ENCODE data around the gene LMNB1. TPM values are rescaled to one million over a fixed set of nuclear protein-coding genes. Genes with fewer than 3 reads are reported as not detected.

The LMNB1 gene
- total RNA-seq, 3 donors from 2014 or later (not counting 1 experiment from before 2014, with no cell fraction given) = 31.2 to 57.8 (median 37.3) TPM

DNA sequence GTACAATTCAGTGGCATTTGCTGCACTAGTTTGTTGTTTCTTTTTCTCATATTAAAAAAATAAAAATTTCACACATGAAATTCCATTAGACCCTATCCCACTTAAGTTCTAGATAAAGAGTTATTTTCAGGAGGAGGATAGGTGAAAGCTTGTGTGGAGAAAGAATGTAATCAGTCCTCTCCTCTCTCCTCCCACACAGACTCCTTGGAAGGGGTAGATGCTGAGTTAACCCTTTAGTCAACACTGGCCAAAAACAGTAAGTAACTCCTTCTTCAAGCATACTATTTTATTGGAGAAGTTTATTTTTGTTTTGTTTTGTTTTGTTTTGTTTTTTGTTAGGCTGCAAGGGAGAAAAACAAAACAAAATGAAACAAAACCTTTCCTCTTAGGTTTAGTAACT lies 30.6 kb upstream of the LMNB1 start:
- no peak for DNase-seq
- H3K27ac ChIP-seq (ENCODE audit: low read length) = no peak overlapping the region
- H3K4me1 Mint-ChIP-seq = peaks cover 8 to 17% of the 10 kb centered on the region in 2 donors
- H3K9me3 ChIP-seq (ENCODE audit: control insufficient read depth, insufficient read depth, low read length) = no peaks in the 10 kb centered on the region
- no peak overlapping the region for H3K27ac Mint-ChIP-seq
- TF ChIP-seq CTCF (IDR thresholded peaks at IDR 0.05) = no peak
- no peak overlapping the region for H3K4me3 Mint-ChIP-seq
- no peaks in the 10 kb centered on the region for H3K36me3 Mint-ChIP-seq
- no peaks in the 10 kb centered on the region for H3K9me3 Mint-ChIP-seq
- no peaks in the 10 kb centered on the region for H3K27me3 ChIP-seq (ENCODE audit: control insufficient read depth, insufficient read depth, low read length)
- ATAC-seq = no peak
- no peaks in the 10 kb centered on the region for H3K27me3 Mint-ChIP-seq (ENCODE audit: low read depth in 2 of 2)
- no peaks in the 10 kb centered on the region for H3K36me3 ChIP-seq (ENCODE audit: control insufficient read depth, insufficient read depth, low read length)
- intact Hi-C loops (cut with micrococcal nuclease) = no loop called here
- H3K4me1 ChIP-seq (ENCODE audit: control insufficient read depth, insufficient read depth, low read length) = peaks cover 3% of the 10 kb centered on the region
- no peak overlapping the region for H3K4me3 ChIP-seq (ENCODE audit: low read length)

- H3K4me3 Mint-ChIP-seq = no peak overlapping the region
- DNase-seq (no peak), ATAC-seq (no peak)
- intact Hi-C loops (cut with micrococcal nuclease) = no loop called here
- no peaks in the 10 kb centered on the region for H3K36me3 Mint-ChIP-seq
- no peaks in the 10 kb centered on the region for H3K36me3 ChIP-seq (ENCODE audit: control insufficient read depth, insufficient read depth, low read length)
- H3K4me1 ChIP-seq (ENCODE audit: control insufficient read depth, insufficient read depth, low read length) = peaks cover 3% of the 10 kb centered on the region
- H3K27ac Mint-ChIP-seq = no peak overlapping the region
- H3K27me3 Mint-ChIP-seq (ENCODE audit: low read depth in 2 of 2) = no peaks in the 10 kb centered on the region
- no peaks in the 10 kb centered on the region for H3K9me3 Mint-ChIP-seq
- peaks cover 8 to 17% of the 10 kb centered on the region in 2 donors for H3K4me1 Mint-ChIP-seq
- no peaks in the 10 kb centered on the region for H3K27me3 ChIP-seq (ENCODE audit: control insufficient read depth, insufficient read depth, low read length)
- no peak for TF ChIP-seq CTCF (IDR thresholded peaks at IDR 0.05)
- no peak overlapping the region for H3K27ac ChIP-seq (ENCODE audit: low read length)
- no peaks in the 10 kb centered on the region for H3K9me3 ChIP-seq (ENCODE audit: control insufficient read depth, insufficient read depth, low read length)
- H3K4me3 ChIP-seq (ENCODE audit: low read length) = no peak overlapping the region
- WGBS (ENCODE audit: insufficient coverage) = no CpG with 5 or more reads among the region's 5 CpGs
These were observed 24.7 kb upstream of the LMNB1 start for GRCh38 chr5:126752081-126752785.

- H3K4me3 Mint-ChIP-seq = no peak overlapping the region
- intact Hi-C loops (cut with micrococcal nuclease) = no loop called here
- H3K36me3 Mint-ChIP-seq = no peaks in the 10 kb centered on the region
- Histone ChIP-seq H3K36me3 (ENCODE audit: control insufficient read depth, insufficient read depth, low read length) (no peaks in the 10 kb centered on the region), H3K27ac (ENCODE audit: low read length) (no peak overlapping the region), H3K4me3 (ENCODE audit: low read length) (no peak overlapping the region), H3K9me3 (ENCODE audit: control insufficient read depth, insufficient read depth, low read length) (no peaks in the 10 kb centered on the region), H3K27me3 (ENCODE audit: control insufficient read depth, insufficient read depth, low read length) (no peaks in the 10 kb centered on the region), H3K4me1 (ENCODE audit: control insufficient read depth, insufficient read depth, low read length) (peaks cover 1% of the 10 kb centered on the region)
- no peaks in the 10 kb centered on the region for H3K27me3 Mint-ChIP-seq (ENCODE audit: low read depth in 2 of 2)
- no peak for ATAC-seq
- no peak overlapping the region for H3K27ac Mint-ChIP-seq
- no peaks in the 10 kb centered on the region for H3K9me3 Mint-ChIP-seq
- H3K4me1 Mint-ChIP-seq = peaks cover 4 to 13% of the 10 kb centered on the region in 2 donors
- TF ChIP-seq CTCF (IDR thresholded peaks at IDR 0.05) = no peak
- WGBS (ENCODE audit: insufficient coverage) = 81% methylated on average over 4 of the region's 4 CpGs
- no peak for DNase-seq
These were observed 23.7 kb upstream of the LMNB1 start for GRCh38 chr5:126753227-126753626.

GRCh38 chr5:126754609-126755008 lies 22.3 kb upstream of the LMNB1 start:
- H3K36me3 Mint-ChIP-seq = no peaks in the 10 kb centered on the region
- Histone ChIP-seq H3K27me3 (ENCODE audit: control insufficient read depth, insufficient read depth, low read length) (no peaks in the 10 kb centered on the region), H3K36me3 (ENCODE audit: control insufficient read depth, insufficient read depth, low read length) (no peaks in the 10 kb centered on the region), H3K27ac (ENCODE audit: low read length) (no peak overlapping the region), H3K9me3 (ENCODE audit: control insufficient read depth, insufficient read depth, low read length) (no peaks in the 10 kb centered on the region), H3K4me1 (ENCODE audit: control insufficient read depth, insufficient read depth, low read length) (peaks cover 9% of the 10 kb centered on the region), H3K4me3 (ENCODE audit: low read length) (no peak overlapping the region)
- H3K4me1 Mint-ChIP-seq = peaks cover 10 to 15% of the 10 kb centered on the region in 2 donors
- ATAC-seq (no peak), DNase-seq (no peak)
- TF ChIP-seq CTCF (IDR thresholded peaks at IDR 0.05) = no peak
- H3K27me3 Mint-ChIP-seq (ENCODE audit: low read depth in 2 of 2) = no peaks in the 10 kb centered on the region
- H3K9me3 Mint-ChIP-seq = no peaks in the 10 kb centered on the region
- H3K4me3 Mint-ChIP-seq = no peak overlapping the region
- intact Hi-C loops (cut with micrococcal nuclease) = no loop called here
- 93% methylated on average over 2 of the region's 4 CpGs for WGBS (ENCODE audit: insufficient coverage)
- H3K27ac Mint-ChIP-seq = no peak overlapping the region

Data from natural killer cell (primary cell).